ENCODE data around the gene OTUD5. TPM values are rescaled to one million over a fixed set of nuclear protein-coding genes. Genes with fewer than 3 reads are reported as not detected.

The OTUD5 gene
- total RNA-seq, 2 donors from 2014 or later, result 28.4 to 40.5 TPM

DNA sequence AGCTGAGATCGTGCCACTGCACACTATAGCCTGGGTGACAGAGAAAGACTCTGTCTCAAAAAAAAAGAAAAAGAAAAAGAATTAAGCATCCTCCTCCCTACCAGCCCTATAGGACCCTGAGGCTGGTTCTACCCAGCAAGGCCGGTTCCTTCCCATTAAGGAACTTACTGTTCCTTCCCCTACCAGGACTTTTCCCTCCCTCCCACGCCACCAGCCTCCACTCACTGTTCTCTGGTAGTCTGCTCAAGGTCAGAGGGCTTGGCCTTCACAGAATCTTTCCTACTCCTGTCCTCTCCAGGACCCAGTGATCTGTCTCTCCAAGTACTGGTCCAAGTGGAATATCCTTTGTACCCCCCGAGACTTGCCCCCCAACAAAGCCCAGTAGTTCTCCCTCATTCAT is 43.2 kb upstream of the OTUD5 start:
- no peaks in the 10 kb centered on the region for H3K9me3 ChIP-seq
- ATAC-seq (ENCODE audit: insufficient number of reproducible peaks, low FRiP score, low read depth) (no peak), DNase-seq (ENCODE audit: low spot score) (no peak)
- peaks cover 0 to 8% of the 10 kb centered on the region in 2 donors for H3K4me1 ChIP-seq (ENCODE audit: control insufficient read depth in 1 of 2, low read depth in 2 of 2)
- no peak overlapping the region for H3K4me3 ChIP-seq
- H3K27ac ChIP-seq, result no peak overlapping the region
- no peaks in the 10 kb centered on the region for H3K27me3 ChIP-seq (replicated peaks; ENCODE audit: insufficient read depth)
- H3K36me3 ChIP-seq, result peaks cover 2% of the 10 kb centered on the region
- TF ChIP-seq CTCF (IDR thresholded peaks at IDR 0.05), result no peak

- Histone ChIP-seq H3K9me3 (no peaks in the 10 kb centered on the region), H3K4me3 (no peak overlapping the region), H3K36me3 (peaks cover 2% of the 10 kb centered on the region), H3K4me1 (ENCODE audit: control insufficient read depth in 1 of 2, low read depth in 2 of 2) (peaks cover 0 to 8% of the 10 kb centered on the region in 2 donors), H3K27ac (no peak overlapping the region), H3K27me3 (replicated peaks; ENCODE audit: insufficient read depth) (no peaks in the 10 kb centered on the region)
- TF ChIP-seq CTCF (IDR thresholded peaks at IDR 0.05), result no peak
- no peak for DNase-seq (ENCODE audit: low spot score)
- no peak for ATAC-seq (ENCODE audit: insufficient number of reproducible peaks, low FRiP score, low read depth)
Measured at GRCh38 chrX:48999030-48999429, 41.6 kb upstream of the OTUD5 start.

GRCh38 chrX:48998391-48998790 is 41.0 kb upstream of the OTUD5 start:
- Histone ChIP-seq H3K27me3 (replicated peaks; ENCODE audit: insufficient read depth) (no peaks in the 10 kb centered on the region), H3K9me3 (no peaks in the 10 kb centered on the region), H3K36me3 (peaks cover 2% of the 10 kb centered on the region), H3K4me3 (no peak overlapping the region), H3K4me1 (ENCODE audit: control insufficient read depth in 1 of 2, low read depth in 2 of 2) (peaks cover 0 to 8% of the 10 kb centered on the region in 2 donors), H3K27ac (no peak overlapping the region)
- DNase-seq (ENCODE audit: low spot score) (no peak), ATAC-seq (ENCODE audit: insufficient number of reproducible peaks, low FRiP score, low read depth) (no peak)
- no peak for TF ChIP-seq CTCF (IDR thresholded peaks at IDR 0.05)

GRCh38 chrX:48997865-48998264 is 40.5 kb upstream of the OTUD5 start:
- ATAC-seq (ENCODE audit: insufficient number of reproducible peaks, low FRiP score, low read depth), result no peak
- no peaks in the 10 kb centered on the region for H3K9me3 ChIP-seq
- no peak overlapping the region for H3K4me3 ChIP-seq
- no peaks in the 10 kb centered on the region for H3K27me3 ChIP-seq (replicated peaks; ENCODE audit: insufficient read depth)
- H3K4me1 ChIP-seq (ENCODE audit: control insufficient read depth in 1 of 2, low read depth in 2 of 2), result peaks cover 0 to 8% of the 10 kb centered on the region in 2 donors
- DNase-seq (ENCODE audit: low spot score), result no peak
- no peak for TF ChIP-seq CTCF (IDR thresholded peaks at IDR 0.05)
- H3K36me3 ChIP-seq, result peaks cover 6% of the 10 kb centered on the region
- H3K27ac ChIP-seq, result no peak overlapping the region

- DNase-seq (ENCODE audit: low spot score), result no peak
Measured at GRCh38 chrX:48997455-48997854, 40.0 kb upstream of the OTUD5 start.

More at GRCh38 chrX:48997455-48997854, 40.0 kb upstream of the OTUD5 start:
- no peak for TF ChIP-seq CTCF (IDR thresholded peaks at IDR 0.05)
- peaks cover 6% of the 10 kb centered on the region for H3K36me3 ChIP-seq
- no peaks in the 10 kb centered on the region for H3K27me3 ChIP-seq (replicated peaks; ENCODE audit: insufficient read depth)
- ATAC-seq (ENCODE audit: insufficient number of reproducible peaks, low FRiP score, low read depth), result no peak
- no peak overlapping the region for H3K4me3 ChIP-seq
- H3K9me3 ChIP-seq, result no peaks in the 10 kb centered on the region
- peaks cover 0 to 8% of the 10 kb centered on the region in 2 donors for H3K4me1 ChIP-seq (ENCODE audit: control insufficient read depth in 1 of 2, low read depth in 2 of 2)
- H3K27ac ChIP-seq, result no peak overlapping the region
